SK-N-SH treated with all-trans-retinoic acid at 6 μM for 48 hours (cell line): ENCODE data around the gene THEMIS.
"Not testable (repeated sequence)": the region's sequence is repeated elsewhere in the genome, so short reads cannot be mapped to it uniquely, and the experiment has no call there.

Experiments
- ATAC-seq: fragments of 200-7000 bp; cut with Tn5 transposase; 3 replicates; pipeline ENCODE4 v1.9.1; 2020; ENCODE audit warnings: mild to moderate bottlenecking, moderate library complexity
- ARNTL ChIP-seq: fragments of 450-650 bp; formaldehyde crosslinking; IDR thresholded peaks from 2 replicates; pipeline ENCODE4 v1.5.0; 2020; ENCODE audit warnings: low read depth, mild to moderate bottlenecking, moderate library complexity, borderline replicate concordance
- GLIS3 ChIP-seq: fragments of 250-450 bp; sonication (Bioruptor Pico); IDR thresholded peaks from 2 replicates; pipeline ENCODE4 v1.5.0; 2020; ENCODE audit warnings: mild to moderate bottlenecking, moderate library complexity
- ISL1 ChIP-seq: fragments of 250-450 bp; sonication (Bioruptor Pico); IDR thresholded peaks from 2 replicates; pipeline ENCODE4 v2.1.2; 2022; ENCODE audit warnings: mild to moderate bottlenecking, moderate library complexity
- PPARA ChIP-seq: fragments of 250-450 bp; sonication (Bioruptor Pico); IDR thresholded peaks from 2 replicates; pipeline ENCODE4 v1.5.0; 2020; ENCODE audit warnings: mild to moderate bottlenecking, borderline replicate concordance
- RARB ChIP-seq: fragments of 250-450 bp; sonication (Bioruptor Pico); IDR thresholded peaks from 2 replicates; pipeline ENCODE4 v1.8.0; 2021; ENCODE audit warnings: mild to moderate bottlenecking, moderate library complexity
- SNAI2 ChIP-seq: fragments of 250-450 bp; sonication (Bioruptor Pico); IDR thresholded peaks from 2 replicates; pipeline ENCODE4 v1.5.0; 2020; ENCODE audit warnings: mild to moderate bottlenecking, moderate library complexity
- TOX ChIP-seq: fragments of 250-450 bp; sonication (Bioruptor Pico); IDR thresholded peaks from 2 replicates; pipeline ENCODE4 v1.8.0; 2021; ENCODE audit warnings: mild to moderate bottlenecking, moderate library complexity, borderline replicate concordance
- ZC3H10 ChIP-seq: fragments of 250-450 bp; sonication (Bioruptor Pico); IDR thresholded peaks from 2 replicates; pipeline ENCODE4 v1.5.1; 2021; ENCODE audit warnings: mild to moderate bottlenecking, moderate library complexity
- ZFP30 ChIP-seq: fragments of 450-650 bp; formaldehyde crosslinking; IDR thresholded peaks from 2 replicates; pipeline ENCODE4 v1.5.0; 2022; ENCODE audit warnings: mild to moderate bottlenecking, moderate library complexity
- ZNF565 ChIP-seq: fragments of 450-650 bp; formaldehyde crosslinking; conservative IDR thresholded peaks from 2 replicates; pipeline ENCODE4 v1.5.0; 2020; ENCODE audit warnings: low read depth, mild to moderate bottlenecking, moderate library complexity
- ZNF70 ChIP-seq: fragments of 450-650 bp; formaldehyde crosslinking; IDR thresholded peaks from 2 replicates; pipeline ENCODE4 v1.5.0; 2020; ENCODE audit warnings: mild to moderate bottlenecking, moderate library complexity
- ZNF8 ChIP-seq: fragments of 450-650 bp; formaldehyde crosslinking; IDR thresholded peaks from 2 replicates; pipeline ENCODE4 v1.5.0; 2020; ENCODE audit warnings: mild to moderate bottlenecking, moderate library complexity
- TF ChIP-seq, protein P1 (sequence below): fragments of 250-450 bp; sonication (Bioruptor Pico); IDR thresholded peaks from 2 replicates; pipeline ENCODE4 v1.5.1; 2021; ENCODE audit warnings: mild to moderate bottlenecking, moderate library complexity
- TF ChIP-seq, protein P2 (sequence below): fragments of 250-450 bp; sonication (Bioruptor Pico); IDR thresholded peaks from 2 replicates; pipeline ENCODE4 v1.8.0; 2021; ENCODE audit warnings: low read depth, mild to moderate bottlenecking, moderate library complexity, borderline replicate concordance
- TF ChIP-seq, protein P3 (sequence below): fragments of 250-450 bp; sonication (Bioruptor Pico); IDR thresholded peaks from 2 replicates; pipeline ENCODE4 v1.5.1; 2020; ENCODE audit warnings: low read depth, mild to moderate bottlenecking, moderate library complexity
- TF ChIP-seq, protein P4 (sequence below): fragments of 250-450 bp; sonication (Bioruptor Pico); IDR thresholded peaks from 2 replicates; pipeline ENCODE4 v1.5.0; 2020; ENCODE audit warnings: mild to moderate bottlenecking, moderate library complexity

Gene THEMIS

DNA sequence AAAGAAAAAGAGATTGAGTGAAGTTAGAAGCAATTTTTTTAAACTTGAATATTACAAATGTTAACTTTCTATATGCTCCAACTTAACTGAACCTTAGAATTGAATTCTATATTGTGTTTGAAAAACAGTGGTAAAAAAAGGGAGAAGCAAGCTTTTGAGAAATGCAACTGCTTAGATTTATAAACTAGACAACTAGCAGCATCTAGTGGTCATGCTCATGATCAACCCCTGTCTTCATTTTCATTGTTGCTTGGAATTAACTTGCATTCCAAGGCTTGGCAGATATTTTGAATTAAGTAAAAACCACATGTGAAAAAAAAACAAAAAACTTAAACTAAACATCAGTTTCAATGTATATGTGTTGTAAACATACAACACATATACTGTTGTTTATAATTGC is 210.8 kb downstream of the THEMIS start:
- no peak for TF ChIP-seq TOX (CRISPR knock-in tag)
- ATAC-seq = no peak

DNA sequence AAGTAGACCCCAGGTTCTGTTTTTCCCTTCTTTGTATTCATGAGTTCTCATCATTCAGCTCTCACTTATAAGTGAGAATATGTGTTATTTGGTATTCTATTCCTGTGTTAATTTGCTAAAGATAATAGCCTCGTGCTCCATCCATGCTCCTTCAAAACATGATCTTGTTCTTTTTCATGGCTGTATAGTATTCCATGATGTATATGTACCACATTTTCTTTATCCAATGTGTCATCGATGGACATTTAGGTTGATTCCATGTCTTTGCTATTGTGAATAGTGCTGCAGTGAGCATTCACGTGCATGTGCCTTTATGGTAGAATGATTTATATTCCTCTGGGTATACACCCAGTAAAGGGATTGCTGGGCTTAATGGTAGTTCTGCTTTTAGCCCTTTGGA is 213.4 kb downstream of the THEMIS start:
- ATAC-seq = not testable (repeated sequence)
- peak; percentile 78 for TF ChIP-seq ZNF8 (CRISPR knock-in tag)
- TF ChIP-seq, all 23 proteins: peak for 1; not testable (repeated sequence) for 22

DNA sequence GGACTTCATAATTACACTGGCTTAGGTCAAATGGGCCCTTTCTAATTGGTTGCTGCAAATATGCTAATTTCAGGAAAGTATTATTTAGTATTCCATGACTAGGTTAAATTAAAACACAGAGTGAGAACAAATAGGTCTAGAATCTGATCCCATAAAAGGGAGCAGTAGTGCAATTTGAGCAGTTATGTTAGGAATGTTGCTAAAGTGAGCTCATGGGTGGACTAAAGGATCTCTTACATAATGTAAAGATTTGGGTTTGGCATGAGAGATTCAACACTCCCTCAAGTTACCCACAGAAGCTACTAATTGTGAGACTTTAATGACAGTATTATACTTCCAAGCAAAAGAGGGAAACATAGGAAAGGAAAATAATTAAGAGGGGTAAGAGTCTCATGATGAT is 214.8 kb downstream of the THEMIS start:
- no peak for ATAC-seq
- TF ChIP-seq, protein P1, sequence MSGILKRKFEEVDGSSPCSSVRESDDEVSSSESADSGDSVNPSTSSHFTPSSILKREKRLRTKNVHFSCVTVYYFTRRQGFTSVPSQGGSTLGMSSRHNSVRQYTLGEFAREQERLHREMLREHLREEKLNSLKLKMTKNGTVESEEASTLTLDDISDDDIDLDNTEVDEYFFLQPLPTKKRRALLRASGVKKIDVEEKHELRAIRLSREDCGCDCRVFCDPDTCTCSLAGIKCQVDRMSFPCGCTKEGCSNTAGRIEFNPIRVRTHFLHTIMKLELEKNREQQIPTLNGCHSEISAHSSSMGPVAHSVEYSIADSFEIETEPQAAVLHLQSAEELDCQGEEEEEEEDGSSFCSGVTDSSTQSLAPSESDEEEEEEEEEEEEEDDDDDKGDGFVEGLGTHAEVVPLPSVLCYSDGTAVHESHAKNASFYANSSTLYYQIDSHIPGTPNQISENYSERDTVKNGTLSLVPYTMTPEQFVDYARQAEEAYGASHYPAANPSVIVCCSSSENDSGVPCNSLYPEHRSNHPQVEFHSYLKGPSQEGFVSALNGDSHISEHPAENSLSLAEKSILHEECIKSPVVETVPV (CRISPR knock-in tag) = no peak
- TF ChIP-seq ZNF8 (CRISPR knock-in tag) (no peak), ZNF70 (no peak)
- TF ChIP-seq, protein P2, sequence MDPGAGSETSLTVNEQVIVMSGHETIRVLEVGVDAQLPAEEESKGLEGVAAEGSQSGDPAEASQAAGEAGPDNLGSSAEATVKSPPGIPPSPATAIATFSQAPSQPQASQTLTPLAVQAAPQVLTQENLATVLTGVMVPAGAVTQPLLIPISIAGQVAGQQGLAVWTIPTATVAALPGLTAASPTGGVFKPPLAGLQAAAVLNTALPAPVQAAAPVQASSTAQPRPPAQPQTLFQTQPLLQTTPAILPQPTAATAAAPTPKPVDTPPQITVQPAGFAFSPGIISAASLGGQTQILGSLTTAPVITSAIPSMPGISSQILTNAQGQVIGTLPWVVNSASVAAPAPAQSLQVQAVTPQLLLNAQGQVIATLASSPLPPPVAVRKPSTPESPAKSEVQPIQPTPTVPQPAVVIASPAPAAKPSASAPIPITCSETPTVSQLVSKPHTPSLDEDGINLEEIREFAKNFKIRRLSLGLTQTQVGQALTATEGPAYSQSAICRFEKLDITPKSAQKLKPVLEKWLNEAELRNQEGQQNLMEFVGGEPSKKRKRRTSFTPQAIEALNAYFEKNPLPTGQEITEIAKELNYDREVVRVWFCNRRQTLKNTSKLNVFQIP (CRISPR knock-in tag) = no peak
- TF ChIP-seq, all 23 proteins: peak for 0

DNA sequence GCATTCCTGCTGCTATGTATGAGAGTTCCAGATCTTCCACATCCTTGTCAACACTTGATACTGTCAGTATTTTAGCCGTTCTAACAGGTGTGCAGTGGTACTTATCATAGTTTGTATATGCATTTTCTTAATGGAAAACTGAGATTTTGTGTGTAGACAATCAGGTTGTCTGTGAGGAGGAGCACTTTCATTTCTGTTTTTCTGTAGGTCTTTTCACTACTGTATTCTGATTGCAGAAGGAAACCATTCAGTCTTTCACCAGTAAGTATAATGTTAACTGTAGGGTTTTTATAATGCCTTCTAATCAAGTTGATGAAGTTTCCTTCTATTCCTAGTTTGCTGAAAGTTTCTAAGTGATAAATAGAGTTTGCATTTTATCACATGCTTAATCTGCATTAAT is 216.4 kb downstream of the THEMIS start:
- no peak for TF ChIP-seq ARNTL (CRISPR knock-in tag)
- no peak for TF ChIP-seq PPARA
- no peak for TF ChIP-seq RARB
- no peak for TF ChIP-seq ZFP30
- no peak for TF ChIP-seq ISL1 (CRISPR knock-in tag)
- TF ChIP-seq SNAI2 (CRISPR knock-in tag) = no peak
- TF ChIP-seq, protein P3, sequence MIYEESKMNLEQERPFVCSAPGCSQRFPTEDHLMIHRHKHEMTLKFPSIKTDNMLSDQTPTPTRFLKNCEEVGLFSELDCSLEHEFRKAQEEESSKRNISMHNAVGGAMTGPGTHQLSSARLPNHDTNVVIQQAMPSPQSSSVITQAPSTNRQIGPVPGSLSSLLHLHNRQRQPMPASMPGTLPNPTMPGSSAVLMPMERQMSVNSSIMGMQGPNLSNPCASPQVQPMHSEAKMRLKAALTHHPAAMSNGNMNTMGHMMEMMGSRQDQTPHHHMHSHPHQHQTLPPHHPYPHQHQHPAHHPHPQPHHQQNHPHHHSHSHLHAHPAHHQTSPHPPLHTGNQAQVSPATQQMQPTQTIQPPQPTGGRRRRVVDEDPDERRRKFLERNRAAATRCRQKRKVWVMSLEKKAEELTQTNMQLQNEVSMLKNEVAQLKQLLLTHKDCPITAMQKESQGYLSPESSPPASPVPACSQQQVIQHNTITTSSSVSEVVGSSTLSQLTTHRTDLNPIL (CRISPR knock-in tag) = no peak
- no peak for TF ChIP-seq ZNF8 (CRISPR knock-in tag)
- TF ChIP-seq ZNF565 = no peak
- TF ChIP-seq, protein P2 (CRISPR knock-in tag) = no peak
- no peak for TF ChIP-seq ZC3H10
- TF ChIP-seq GLIS3 (CRISPR knock-in tag) = no peak
- TF ChIP-seq, protein P4, sequence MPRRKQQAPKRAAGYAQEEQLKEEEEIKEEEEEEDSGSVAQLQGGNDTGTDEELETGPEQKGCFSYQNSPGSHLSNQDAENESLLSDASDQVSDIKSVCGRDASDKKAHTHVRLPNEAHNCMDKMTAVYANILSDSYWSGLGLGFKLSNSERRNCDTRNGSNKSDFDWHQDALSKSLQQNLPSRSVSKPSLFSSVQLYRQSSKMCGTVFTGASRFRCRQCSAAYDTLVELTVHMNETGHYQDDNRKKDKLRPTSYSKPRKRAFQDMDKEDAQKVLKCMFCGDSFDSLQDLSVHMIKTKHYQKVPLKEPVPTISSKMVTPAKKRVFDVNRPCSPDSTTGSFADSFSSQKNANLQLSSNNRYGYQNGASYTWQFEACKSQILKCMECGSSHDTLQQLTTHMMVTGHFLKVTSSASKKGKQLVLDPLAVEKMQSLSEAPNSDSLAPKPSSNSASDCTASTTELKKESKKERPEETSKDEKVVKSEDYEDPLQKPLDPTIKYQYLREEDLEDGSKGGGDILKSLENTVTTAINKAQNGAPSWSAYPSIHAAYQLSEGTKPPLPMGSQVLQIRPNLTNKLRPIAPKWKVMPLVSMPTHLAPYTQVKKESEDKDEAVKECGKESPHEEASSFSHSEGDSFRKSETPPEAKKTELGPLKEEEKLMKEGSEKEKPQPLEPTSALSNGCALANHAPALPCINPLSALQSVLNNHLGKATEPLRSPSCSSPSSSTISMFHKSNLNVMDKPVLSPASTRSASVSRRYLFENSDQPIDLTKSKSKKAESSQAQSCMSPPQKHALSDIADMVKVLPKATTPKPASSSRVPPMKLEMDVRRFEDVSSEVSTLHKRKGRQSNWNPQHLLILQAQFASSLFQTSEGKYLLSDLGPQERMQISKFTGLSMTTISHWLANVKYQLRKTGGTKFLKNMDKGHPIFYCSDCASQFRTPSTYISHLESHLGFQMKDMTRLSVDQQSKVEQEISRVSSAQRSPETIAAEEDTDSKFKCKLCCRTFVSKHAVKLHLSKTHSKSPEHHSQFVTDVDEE (CRISPR knock-in tag) = no peak
- ATAC-seq = no peak
